Calu3 (cell line): ENCODE data around the gene LAMB3. TPM values are rescaled to one million over a fixed set of nuclear protein-coding genes. Genes with fewer than 3 reads are reported as not detected.

Experiments
- BruUV-seq: library from RNA; stranded (reverse); fragments of 400-500 nt; replicated peaks from 2 replicates; lab custom pipeline; 2021; lab: Mats Ljungman, UMichigan
- CTCF ChIA-PET: fragments of 300-600 bp; sonication (Branson Sonifier 250); formaldehyde crosslinking; loops from one replicate; lab custom pipeline; 2022; ENCODE audit warnings: antibody characterized with exemption; lab: Charles Lee
- DNase-seq: peaks from one replicate; pipeline ENCODE4 v3.0.0; 2022
- H3K27ac Mint-ChIP-seq: one replicate; pipeline ENCODE4 v1.8.0; 2022; ENCODE audit warnings: mixed read lengths; ENCODE audit not compliant: unreplicated experiment
- H3K27me3 Mint-ChIP-seq: one replicate; pipeline ENCODE4 v1.8.0; 2022; ENCODE audit warnings: mixed read lengths; ENCODE audit not compliant: unreplicated experiment
- H3K36me3 Mint-ChIP-seq: one replicate; pipeline ENCODE4 v1.8.0; 2022; ENCODE audit warnings: mild to moderate bottlenecking, moderate library complexity, mixed read lengths; ENCODE audit not compliant: insufficient read depth, unreplicated experiment
- H3K4me1 Mint-ChIP-seq: one replicate; pipeline ENCODE4 v1.8.0; 2022; ENCODE audit warnings: mild to moderate bottlenecking, low read depth, mixed read lengths; ENCODE audit not compliant: unreplicated experiment
- H3K4me3 Mint-ChIP-seq: one replicate; pipeline ENCODE4 v1.8.0; 2022; ENCODE audit warnings: mild to moderate bottlenecking, low read depth, moderate library complexity, mixed read lengths; ENCODE audit not compliant: unreplicated experiment
- H3K9me3 Mint-ChIP-seq: one replicate; pipeline ENCODE4 v1.8.0; 2022; ENCODE audit warnings: low read depth, mixed read lengths; ENCODE audit not compliant: unreplicated experiment
- intact Hi-C: fragments of 100-400 bp; cut with micrococcal nuclease; formaldehyde crosslinking; loops from one replicate; pipeline ENCODE4 v1.10.0; 2022; ENCODE audit not compliant: unreplicated experiment
- total RNA-seq: library from RNA; stranded (reverse); gene quantifications from 2 replicates; pipeline ENCODE4 v1.2.3, GENCODE V29; 2022
- TF ChIP-seq, protein P1 (sequence below): fragments of 200-600 bp; IDR thresholded peaks from one replicate; pipeline ENCODE4 v1.8.0; 2022; ENCODE audit warnings: antibody characterized with exemption; ENCODE audit not compliant: unreplicated experiment

The LAMB3 gene
- total RNA-seq, 1 experiment from 2014 or later: 331 TPM

DNA sequence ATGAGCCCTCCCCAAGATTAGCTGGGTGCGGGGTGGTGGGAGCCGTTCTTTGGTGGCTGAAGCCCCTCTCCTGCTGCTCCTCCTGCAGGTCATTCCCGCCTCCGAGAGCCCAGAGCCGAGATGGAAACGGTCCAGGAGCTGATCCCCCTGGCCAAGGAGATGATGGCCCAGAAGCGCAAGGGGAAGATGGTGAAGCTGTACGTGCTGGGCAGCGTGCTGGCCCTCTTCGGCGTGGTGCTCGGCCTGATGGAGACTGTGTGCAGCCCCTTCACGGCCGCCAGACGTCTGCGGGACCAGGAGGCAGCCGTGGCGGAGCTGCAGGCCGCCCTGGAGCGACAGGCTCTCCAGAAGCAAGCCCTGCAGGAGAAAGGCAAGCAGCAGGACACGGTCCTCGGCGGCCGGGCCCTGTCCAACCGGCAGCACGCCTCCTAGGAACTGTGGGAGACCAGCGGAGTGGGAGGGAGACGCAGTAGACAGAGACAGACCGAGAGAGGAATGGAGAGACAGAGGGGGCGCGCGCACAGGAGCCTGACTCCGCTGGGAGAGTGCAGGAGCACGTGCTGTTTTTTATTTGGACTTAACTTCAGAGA is 23.4 kb upstream of the LAMB3 start:
- DNase-seq: peak; percentile 26
- CTCF ChIA-PET: interaction anchor here (0.7 to 4.8 kb wide), 5 partner anchors 10 to 1262 kb away, joined by 3 to 58 read pairs (median 4); partner anchors contain the start of gene LAMB3
- Mint-ChIP-seq H3K36me3 (peaks cover 27% of the 10 kb centered on the region), H3K4me3 (peak overlapping the region; percentile 80), H3K4me1 (peaks cover 53% of the 10 kb centered on the region), H3K27me3 (peaks cover 30% of the 10 kb centered on the region), H3K27ac (peak overlapping the region; percentile 57), H3K9me3 (no peaks in the 10 kb centered on the region)
- BruUV-seq: TSS peak; percentile 93
- TF ChIP-seq, protein P1, sequence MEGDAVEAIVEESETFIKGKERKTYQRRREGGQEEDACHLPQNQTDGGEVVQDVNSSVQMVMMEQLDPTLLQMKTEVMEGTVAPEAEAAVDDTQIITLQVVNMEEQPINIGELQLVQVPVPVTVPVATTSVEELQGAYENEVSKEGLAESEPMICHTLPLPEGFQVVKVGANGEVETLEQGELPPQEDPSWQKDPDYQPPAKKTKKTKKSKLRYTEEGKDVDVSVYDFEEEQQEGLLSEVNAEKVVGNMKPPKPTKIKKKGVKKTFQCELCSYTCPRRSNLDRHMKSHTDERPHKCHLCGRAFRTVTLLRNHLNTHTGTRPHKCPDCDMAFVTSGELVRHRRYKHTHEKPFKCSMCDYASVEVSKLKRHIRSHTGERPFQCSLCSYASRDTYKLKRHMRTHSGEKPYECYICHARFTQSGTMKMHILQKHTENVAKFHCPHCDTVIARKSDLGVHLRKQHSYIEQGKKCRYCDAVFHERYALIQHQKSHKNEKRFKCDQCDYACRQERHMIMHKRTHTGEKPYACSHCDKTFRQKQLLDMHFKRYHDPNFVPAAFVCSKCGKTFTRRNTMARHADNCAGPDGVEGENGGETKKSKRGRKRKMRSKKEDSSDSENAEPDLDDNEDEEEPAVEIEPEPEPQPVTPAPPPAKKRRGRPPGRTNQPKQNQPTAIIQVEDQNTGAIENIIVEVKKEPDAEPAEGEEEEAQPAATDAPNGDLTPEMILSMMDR: no peak
- intact Hi-C loops: loop anchor here (10.0 kb wide), 1 partner anchor 1259 kb away; no protein-coding TSS in a partner anchor

DNA sequence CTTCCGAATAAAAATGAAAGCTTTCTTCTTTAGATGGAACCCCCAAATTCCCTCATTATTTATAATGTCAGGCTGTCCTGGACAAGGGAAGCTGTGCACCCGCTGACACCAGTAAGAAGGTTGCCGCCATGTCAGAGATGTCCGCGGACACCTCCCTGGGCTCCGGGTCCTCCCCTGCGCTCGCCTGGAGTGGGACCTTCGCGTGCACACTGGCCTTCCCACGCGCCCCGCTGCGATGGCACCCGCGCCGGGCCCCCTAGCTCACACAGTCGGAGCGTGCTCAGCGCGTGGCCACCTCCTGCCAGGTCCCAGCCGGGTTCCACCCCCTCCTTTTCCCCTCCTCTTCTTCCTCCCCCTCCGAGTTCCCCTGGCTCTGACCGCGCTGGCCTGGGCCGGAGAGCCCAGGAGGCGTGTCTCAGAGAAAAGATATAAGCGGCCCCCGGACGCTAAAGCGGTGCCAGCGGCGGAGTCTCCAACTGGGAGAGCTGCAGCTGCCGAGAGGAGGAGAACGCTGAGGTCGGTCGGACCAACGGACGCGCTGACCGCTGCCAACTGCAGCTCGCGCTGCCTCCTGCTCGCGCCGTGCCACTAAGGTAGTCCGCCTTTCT is 22.8 kb upstream of the LAMB3 start, which contains the start of gene G0S2:
TSS of gene G0S2 (plus strand) at position 456 of the 608 bp plus-strand sequence. CDS start 273 bp downstream, outside the sequence.
- Mint-ChIP-seq H3K9me3 (no peaks in the 10 kb centered on the region), H3K4me1 (peaks cover 54% of the 10 kb centered on the region), H3K27me3 (peaks cover 30% of the 10 kb centered on the region), H3K27ac (peak within 1 kb of the TSS; percentile 57), H3K36me3 (peaks cover 27% of the 10 kb centered on the region), H3K4me3 (peak within 1 kb of the TSS; percentile 80)
- intact Hi-C loops: loop anchor here (10.0 kb wide), 1 partner anchor 1260 kb away; no protein-coding TSS in a partner anchor
- peak; percentile 46 for DNase-seq
- CTCF ChIA-PET: interaction anchor here (0.7 to 4.8 kb wide), 4 partner anchors 10 to 1262 kb away, joined by 3 to 58 read pairs (median 6); partner anchors contain the start of gene LAMB3
- TF ChIP-seq, protein P1: no peak
- BruUV-seq: no TSS peak

DNA sequence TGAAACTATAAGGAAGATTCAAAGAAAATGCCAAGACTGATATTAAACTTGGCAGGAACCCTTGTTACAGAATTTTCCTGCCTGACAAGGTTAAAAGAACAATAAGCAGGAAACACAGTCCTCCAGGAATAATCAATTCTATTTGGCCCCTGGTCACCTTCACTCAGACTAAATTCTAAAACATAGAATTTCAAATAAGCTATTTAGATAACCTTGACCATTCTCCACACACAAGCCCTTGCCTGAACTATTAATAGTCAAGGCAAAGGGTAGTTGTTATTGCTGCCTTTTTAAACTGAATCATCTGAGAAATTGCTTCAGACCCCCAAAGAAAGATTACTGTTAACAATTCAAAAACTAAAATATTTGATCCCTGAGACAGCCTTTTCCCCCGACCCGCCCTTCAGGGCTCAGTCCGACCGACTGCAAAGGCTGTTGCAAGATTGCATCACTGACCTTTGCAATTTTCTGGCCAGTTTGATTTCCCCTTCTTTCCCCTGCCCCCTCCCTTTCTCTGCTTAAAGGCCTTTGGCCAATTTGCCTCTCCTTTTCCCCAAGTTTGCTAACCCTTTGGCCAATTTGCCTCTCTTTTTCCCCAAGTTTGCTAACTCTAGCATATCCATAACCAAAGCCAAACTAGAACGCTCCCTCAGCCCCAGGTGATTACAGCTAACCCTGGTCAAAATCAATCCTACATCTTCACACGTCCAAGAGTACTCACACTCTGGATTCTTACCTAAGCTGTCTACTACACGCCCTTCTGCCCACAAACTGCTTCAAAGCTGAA is 21.6 kb upstream of the LAMB3 start:
- H3K36me3 Mint-ChIP-seq: peaks cover 27% of the 10 kb centered on the region
- peak overlapping the region; percentile 57 for H3K27ac Mint-ChIP-seq
- CTCF ChIA-PET: interaction anchor here (0.7 to 4.8 kb wide), 3 partner anchors 8 to 22 kb away, joined by 4 to 58 read pairs (median 9); partner anchors contain the start of gene LAMB3
- no peak for DNase-seq
- TF ChIP-seq, protein P1: no peak
- peaks cover 54% of the 10 kb centered on the region for H3K4me1 Mint-ChIP-seq
- H3K9me3 Mint-ChIP-seq: no peaks in the 10 kb centered on the region
- no TSS peak for BruUV-seq
- intact Hi-C loops: loop anchor here (2.0 to 10.0 kb wide), 2 partner anchors 19 to 1261 kb away; no protein-coding TSS in a partner anchor
- H3K27me3 Mint-ChIP-seq: peaks cover 30% of the 10 kb centered on the region
- H3K4me3 Mint-ChIP-seq: peak overlapping the region; percentile 80
